Embryonic facial prominence (tissue), 1 donor: ENCODE results near the gene DIAPH2.

Experiments used
- DNase-seq: peaks from one replicate; pipeline ENCODE4 v3.0.0-alpha.2; 2016; ENCODE audit errors: extremely low spot score

Gene DIAPH2

DNA sequence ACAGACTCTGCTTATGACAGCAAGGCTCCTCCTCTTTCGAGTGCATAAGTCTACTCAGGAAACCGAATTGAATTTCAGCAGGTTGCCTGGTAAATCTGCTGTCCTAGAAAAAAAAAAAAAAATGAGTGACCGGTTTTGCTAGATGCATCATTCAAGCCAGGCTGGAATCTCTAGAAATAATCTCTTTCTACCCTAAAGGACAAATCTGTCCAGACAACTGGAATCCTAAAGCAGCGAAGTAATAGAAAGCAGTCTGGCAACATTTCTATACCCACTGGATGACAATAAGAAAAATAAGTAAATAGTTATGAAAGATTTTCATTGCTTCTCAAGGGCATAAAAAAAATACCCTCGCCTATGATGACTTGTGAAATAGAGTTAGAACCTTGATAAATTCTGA, 902.5 kb downstream of the DIAPH2 start:
- no peak for DNase-seq

GRCh38 chrX:97594646-97595224, 910.1 kb downstream of the DIAPH2 start:
- no peak for DNase-seq

GRCh38 chrX:97597954-97598353, 913.3 kb downstream of the DIAPH2 start:
- DNase-seq, result no peak

DNA sequence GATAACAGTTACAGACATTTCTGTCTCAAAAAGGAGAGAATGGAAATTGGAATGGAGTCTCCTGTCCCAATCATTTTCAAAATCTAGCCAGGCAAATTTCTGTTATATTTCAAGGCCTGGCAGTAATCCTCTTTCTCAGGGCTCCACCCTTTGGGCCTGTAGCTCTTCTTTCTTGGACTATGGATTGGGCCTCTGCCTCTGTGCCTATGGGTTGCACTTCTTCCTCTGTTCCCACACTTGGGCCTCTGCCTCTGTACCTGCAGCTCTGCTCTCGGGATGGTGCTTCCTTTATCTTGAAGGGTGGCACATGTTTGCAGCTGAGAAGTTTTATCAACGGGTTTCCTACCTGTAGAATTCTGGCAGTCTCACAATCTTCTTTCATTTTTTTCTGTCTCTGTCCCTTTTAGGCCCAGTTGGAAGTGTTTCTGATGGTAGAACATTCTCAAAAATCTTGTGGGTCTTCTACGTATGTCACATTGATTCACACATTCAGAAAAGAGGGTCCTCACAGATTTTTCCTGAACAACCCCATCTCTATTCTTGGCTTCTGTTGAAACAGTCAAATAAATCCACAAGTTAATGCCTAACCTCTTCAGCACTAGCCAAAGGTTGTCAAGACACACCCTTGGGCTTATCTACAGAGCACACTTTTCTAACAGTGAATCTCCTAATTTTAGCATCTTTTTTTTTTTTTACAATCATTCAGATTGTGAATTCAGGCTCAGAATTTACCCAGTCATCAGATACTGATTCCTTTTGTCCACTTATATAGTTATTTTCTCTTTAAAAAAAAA, 918.0 kb downstream of the DIAPH2 start:
- no peak for DNase-seq

GRCh38 chrX:97605271-97605670, 920.6 kb downstream of the DIAPH2 start:
- no peak for DNase-seq

- no peak for DNase-seq
These were observed 924.7 kb downstream of the DIAPH2 start for GRCh38 chrX:97609357-97609756.

GRCh38 chrX:97609938-97610337, 925.3 kb downstream of the DIAPH2 start:
- DNase-seq, result no peak

GRCh38 chrX:97616883-97617530, 932.4 kb downstream of the DIAPH2 start:
- no peak for DNase-seq

GRCh38 chrX:97619499-97619898, 934.9 kb downstream of the DIAPH2 start:
- DNase-seq, result no peak

DNA sequence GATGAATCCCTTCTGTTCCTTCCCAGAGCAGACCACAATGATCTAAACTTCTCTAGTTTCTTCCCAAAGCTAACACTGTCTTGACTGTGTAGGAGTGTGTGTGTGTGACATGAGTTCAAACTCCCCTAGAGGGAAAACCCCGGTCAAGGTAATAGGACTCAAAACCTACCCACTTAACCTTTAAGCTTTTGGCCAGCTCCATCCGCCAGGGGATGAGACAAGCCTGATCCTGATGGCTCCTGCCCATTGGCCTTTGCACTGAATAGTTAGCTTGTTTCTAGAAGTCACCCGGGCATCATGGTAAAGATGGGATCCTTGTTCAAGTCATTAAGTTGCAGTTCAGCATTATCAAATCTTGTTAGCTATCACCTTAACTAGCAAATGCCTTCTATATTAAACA, 937.5 kb downstream of the DIAPH2 start:
- no peak for DNase-seq

DNA sequence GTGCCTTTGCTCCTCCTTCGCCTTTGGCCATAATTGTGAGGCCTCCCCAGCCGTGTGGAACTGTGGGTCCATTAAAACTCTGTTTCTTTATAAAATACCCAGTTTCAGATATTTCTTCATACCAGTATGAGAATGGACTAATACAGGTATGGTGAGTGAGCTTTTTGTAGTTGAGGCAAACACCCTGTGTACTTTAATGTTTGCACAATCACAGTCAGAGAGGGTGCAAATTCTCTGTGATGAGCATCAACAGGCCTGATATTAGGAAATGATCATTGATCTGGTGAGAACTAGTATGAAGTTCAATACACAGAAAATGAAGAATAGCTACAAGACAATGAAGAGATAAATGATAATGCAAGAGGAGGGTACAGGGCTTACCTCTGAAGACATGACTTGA, 943.7 kb downstream of the DIAPH2 start:
- DNase-seq, result no peak

DNA sequence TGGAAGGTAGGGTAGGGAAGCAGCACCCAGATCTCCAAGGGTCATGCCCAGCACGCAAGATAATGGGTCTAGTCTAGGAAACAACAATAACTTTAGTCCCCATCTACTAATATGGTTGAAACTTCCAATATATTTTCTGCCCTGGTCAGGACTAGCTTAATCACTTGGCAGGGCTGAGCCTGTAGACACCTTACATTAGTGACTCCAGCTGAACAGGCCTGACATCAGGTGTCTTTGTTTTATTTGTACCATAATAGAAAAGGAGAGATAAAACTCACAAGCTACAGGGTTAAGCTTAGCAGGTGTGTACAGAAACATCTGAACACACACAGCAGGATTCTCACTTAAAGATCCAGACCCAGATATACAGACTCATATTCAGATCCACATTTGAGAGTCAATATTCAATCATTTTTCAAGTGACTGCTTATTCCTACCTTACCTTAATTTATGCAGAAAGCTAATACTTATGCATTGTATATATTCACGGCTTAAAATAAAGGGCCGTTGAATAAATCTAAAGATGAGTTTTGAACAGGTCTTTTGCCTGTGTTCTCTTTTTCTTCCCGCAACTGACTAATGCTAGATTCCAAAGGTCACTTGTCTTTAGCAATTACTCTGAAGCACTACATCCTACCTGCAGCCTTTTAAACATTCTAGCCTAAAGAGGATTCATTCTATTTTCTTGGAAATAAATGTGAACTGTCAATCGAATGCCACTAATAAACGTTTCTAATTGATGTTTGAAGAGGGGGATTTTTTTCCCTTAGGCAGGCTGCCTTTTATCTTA, 944.4 kb downstream of the DIAPH2 start:
- no peak for DNase-seq

- no peak for DNase-seq
These were observed 944.9 kb downstream of the DIAPH2 start for GRCh38 chrX:97629597-97629985.

DNA sequence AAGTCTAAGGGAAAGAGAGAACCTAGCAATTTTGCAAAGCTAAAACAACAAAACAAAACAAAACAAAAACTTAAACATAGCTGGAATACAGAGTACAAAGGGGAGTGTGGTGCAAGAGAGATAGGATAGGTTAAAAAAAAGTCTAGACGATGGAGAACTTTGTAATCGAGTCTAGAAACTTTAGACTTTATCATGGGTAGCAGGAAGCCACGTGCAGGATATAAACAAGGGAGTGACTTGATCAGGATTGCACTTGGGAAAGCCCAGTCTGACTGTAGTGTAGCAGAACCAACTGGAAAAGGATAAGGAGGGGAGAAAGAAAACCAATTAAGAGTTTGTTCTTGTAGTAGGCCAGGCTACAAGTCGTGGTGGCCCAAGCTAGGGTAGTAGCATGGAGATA, 949.2 kb downstream of the DIAPH2 start:
- no peak for DNase-seq

DNA sequence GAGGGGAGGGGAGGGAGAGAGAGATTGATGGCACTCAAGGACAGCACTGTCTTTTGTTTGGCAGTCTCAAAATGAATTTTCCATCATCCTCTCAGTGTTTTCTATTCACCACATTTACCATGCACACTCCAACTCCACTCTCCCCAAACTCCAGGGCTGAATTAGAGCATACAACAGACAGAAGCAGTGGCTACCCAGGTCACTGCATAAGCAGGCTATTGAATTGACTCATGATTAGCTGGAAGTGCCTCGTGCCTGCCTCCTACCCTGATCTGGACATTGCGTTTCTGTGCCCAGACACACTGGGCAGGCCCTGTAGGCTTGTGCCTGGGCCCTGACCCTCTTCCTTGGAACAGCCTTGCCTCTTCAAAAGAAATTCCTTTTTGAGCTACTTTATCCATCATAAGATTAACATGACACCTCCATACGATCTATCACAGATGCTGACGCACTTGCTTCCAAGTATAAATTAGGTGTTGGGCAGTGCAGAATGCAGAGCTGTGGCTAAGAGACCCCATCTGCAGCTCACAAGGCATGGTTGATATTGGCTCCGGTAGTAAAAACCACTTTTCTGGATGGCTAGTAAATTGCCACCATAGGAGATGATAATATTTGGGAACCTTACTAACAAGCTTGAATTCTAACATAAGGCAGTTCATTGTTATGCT, 952.0 kb downstream of the DIAPH2 start:
- no peak for DNase-seq

GRCh38 chrX:97637289-97637688, 952.6 kb downstream of the DIAPH2 start:
- no peak for DNase-seq

GRCh38 chrX:97638621-97639020, 954.0 kb downstream of the DIAPH2 start:
- no peak for DNase-seq

DNA sequence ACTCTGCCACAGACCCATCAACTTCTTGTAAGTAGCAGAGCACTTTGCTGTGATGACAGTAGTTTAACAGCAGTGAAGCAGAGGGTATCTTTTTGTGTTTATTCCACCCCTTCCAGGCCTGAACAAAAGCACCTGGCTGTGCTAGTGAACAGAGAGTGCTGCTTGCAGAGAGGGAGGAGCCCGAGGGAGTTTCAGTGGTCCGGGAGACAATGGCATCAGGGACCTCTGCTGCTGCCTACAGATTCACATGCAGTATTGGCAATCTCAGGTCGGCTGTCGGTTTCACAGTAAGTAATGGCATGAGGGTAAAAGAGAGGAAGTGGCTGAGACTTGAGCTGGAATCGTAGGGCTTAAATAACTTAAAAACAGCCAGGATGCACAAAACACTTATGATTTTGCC, 954.9 kb downstream of the DIAPH2 start:
- DNase-seq, result no peak
